Esophagus muscularis mucosa (tissue), 4 donors: Measurements from ENCODE around the gene ARG2. TPM values are rescaled to one million over a fixed set of nuclear protein-coding genes. Genes with fewer than 3 reads are reported as not detected.

Experiments used
- DNase-seq: peaks from one replicate; pipeline ENCODE4 v3.0.0-alpha.2; 2017; ENCODE audit errors: extremely low spot score
- H3K27ac ChIP-seq, 4 donors: fragments of 200-600 bp; sonication (generic); replicated peaks in 1 of 4; 1 replicate in 3 of 4; 2 replicates in 1 of 4; pipeline ENCODE4 v1.5.1; 2016 to 2019; ENCODE audit warnings: mild to moderate bottlenecking in 1 of 4
- H3K27me3 ChIP-seq, 4 donors: fragments of 200-600 bp; sonication (generic); one replicate each; pipeline versions ENCODE4 v1.5.1 to v1.6.0; 2016 to 2019
- H3K36me3 ChIP-seq, 4 donors: fragments of 200-600 bp; sonication (generic); one replicate each; pipeline ENCODE4 v1.5.1; 2016 to 2019
- H3K4me1 ChIP-seq, 4 donors: fragments of 200-600 bp; sonication (generic); one replicate each; pipeline ENCODE4 v1.5.1; 2016 to 2019
- H3K4me3 ChIP-seq, 4 donors: fragments of 200-600 bp; sonication (generic); 1 replicate in 2 of 4; 2 replicates in 2 of 4; pipeline ENCODE4 v1.5.1; 2016 to 2019; ENCODE audit warnings: mild to moderate bottlenecking in 4 of 4, moderate library complexity in 1 of 4
- H3K9me3 ChIP-seq, 4 donors: fragments of 200-600 bp; sonication (generic); 1 replicate in 3 of 4; 2 replicates in 1 of 4; pipeline ENCODE4 v1.5.1; 2016 to 2019
- EP300 ChIP-seq: sonication (generic); formaldehyde crosslinking; IDR thresholded peaks from one replicate; pipeline ENCODE4 v1.6.1; 2017; ENCODE audit warnings: antibody characterized with exemption
- POLR2A ChIP-seq: fragments of 450-650 bp; IDR thresholded peaks from one replicate; pipeline ENCODE4 v1.6.1; 2017; ENCODE audit warnings: antibody characterized with exemption, moderate library complexity, mild to moderate bottlenecking, low read depth
- POLR2AphosphoS5 ChIP-seq, 2 donors: sonication (generic); formaldehyde crosslinking; IDR thresholded peaks; one replicate each; pipeline ENCODE4 v1.6.1; 2017; ENCODE audit warnings: antibody characterized with exemption in 2 of 2
- WGBS: methylation state at CpG from one replicate; pipeline ENCODE4 v1.1.5; 2018; 5-methylcytosine and 5-hydroxymethylcytosine counted together
- intact Hi-C: fragments of 100-400 bp; cut with DNase I; formaldehyde crosslinking; loops from one replicate; pipeline ENCODE4 v1.15.1; 2023
- total RNA-seq, 4 donors: library from RNA; depleted of rRNA; stranded (reverse); fragments of >200 nt; gene quantifications; one replicate each; pipeline versions ENCODE4 v1.1.0 to v1.2.1, GENCODE V29; 2016
- TF ChIP-seq, protein P1 (sequence below), 3 experiments: fragments of 200-600 bp in 2 of 3; fragments of 450-650 bp in 1 of 3; sonication (generic) in 2 of 3; IDR thresholded peaks; one replicate each; pipeline ENCODE4 v1.5.1; 2017 to 2019; ENCODE audit warnings: antibody characterized with exemption in 3 of 3, mild to moderate bottlenecking in 2 of 3, moderate library complexity in 1 of 3

The ARG2 gene
- total RNA-seq, 4 donors from 2014 or later = 5.8 to 15.1 (median 12.9) TPM

DNA sequence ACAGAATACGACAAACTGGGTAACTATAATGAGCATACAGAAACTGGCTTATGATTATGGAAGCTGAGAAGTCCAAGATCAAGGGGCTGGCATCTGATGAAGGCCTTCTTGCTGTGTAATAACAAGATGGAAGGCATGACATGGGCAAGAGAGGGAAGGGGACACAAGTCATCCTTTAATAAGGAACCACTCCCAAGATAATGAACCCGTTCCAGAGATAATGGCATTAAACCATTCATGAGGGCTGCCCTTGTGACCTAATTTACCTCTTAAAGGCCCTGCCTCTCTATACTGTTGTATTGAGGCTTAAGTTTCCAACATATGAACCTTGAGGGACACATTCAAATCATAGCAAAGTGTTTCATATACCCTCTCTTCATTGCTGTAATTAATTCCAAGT, 59.3 kb downstream of the ARG2 start:
- intact Hi-C loops = no loop called here
- no peak overlapping the region for H3K4me3 ChIP-seq
- WGBS = 67% methylated on average over 2 of the region's 2 CpGs
- TF ChIP-seq, protein P1, sequence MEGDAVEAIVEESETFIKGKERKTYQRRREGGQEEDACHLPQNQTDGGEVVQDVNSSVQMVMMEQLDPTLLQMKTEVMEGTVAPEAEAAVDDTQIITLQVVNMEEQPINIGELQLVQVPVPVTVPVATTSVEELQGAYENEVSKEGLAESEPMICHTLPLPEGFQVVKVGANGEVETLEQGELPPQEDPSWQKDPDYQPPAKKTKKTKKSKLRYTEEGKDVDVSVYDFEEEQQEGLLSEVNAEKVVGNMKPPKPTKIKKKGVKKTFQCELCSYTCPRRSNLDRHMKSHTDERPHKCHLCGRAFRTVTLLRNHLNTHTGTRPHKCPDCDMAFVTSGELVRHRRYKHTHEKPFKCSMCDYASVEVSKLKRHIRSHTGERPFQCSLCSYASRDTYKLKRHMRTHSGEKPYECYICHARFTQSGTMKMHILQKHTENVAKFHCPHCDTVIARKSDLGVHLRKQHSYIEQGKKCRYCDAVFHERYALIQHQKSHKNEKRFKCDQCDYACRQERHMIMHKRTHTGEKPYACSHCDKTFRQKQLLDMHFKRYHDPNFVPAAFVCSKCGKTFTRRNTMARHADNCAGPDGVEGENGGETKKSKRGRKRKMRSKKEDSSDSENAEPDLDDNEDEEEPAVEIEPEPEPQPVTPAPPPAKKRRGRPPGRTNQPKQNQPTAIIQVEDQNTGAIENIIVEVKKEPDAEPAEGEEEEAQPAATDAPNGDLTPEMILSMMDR (IDR thresholded peaks at IDR 0.05) = no peak
- TF ChIP-seq POLR2AphosphoS5 (IDR thresholded peaks at IDR 0.05) (no peak), POLR2A (no peak), EP300 (no peak)
- H3K36me3 ChIP-seq = peaks cover 6 to 56% (median 24%) of the 10 kb centered on the region in 4 donors
- H3K27me3 ChIP-seq = no peaks in the 10 kb centered on the region
- no peaks in the 10 kb centered on the region for H3K9me3 ChIP-seq
- peaks cover 5 to 7% (median 6%) of the 10 kb centered on the region in 4 donors for H3K4me1 ChIP-seq
- no peak overlapping the region for H3K27ac ChIP-seq
- DNase-seq = no peak

GRCh38 chr14:67680121-67680602, 60.4 kb downstream of the ARG2 start:
- H3K36me3 ChIP-seq = peaks cover 6 to 68% (median 32%) of the 10 kb centered on the region in 4 donors
- H3K27ac ChIP-seq = no peak overlapping the region
- no peak for TF ChIP-seq POLR2AphosphoS5 (IDR thresholded peaks at IDR 0.05)
- TF ChIP-seq POLR2A = no peak
- TF ChIP-seq EP300 = no peak
- TF ChIP-seq, protein P1 (IDR thresholded peaks at IDR 0.05) = no peak
- no peak for DNase-seq
- H3K27me3 ChIP-seq = no peaks in the 10 kb centered on the region
- H3K4me1 ChIP-seq = peaks cover 3 to 5% (median 4%) of the 10 kb centered on the region in 4 donors
- WGBS = 91% methylated on average over 3 of the region's 3 CpGs
- no peaks in the 10 kb centered on the region for H3K9me3 ChIP-seq
- no peak overlapping the region for H3K4me3 ChIP-seq
- intact Hi-C loops = no loop called here

- no peaks in the 10 kb centered on the region for H3K4me1 ChIP-seq
- H3K27me3 ChIP-seq = no peaks in the 10 kb centered on the region
- 75% methylated on average over 2 of the region's 2 CpGs for WGBS
- H3K36me3 ChIP-seq = peaks cover 6 to 76% (median 40%) of the 10 kb centered on the region in 4 donors
- intact Hi-C loops = no loop called here
- no peak overlapping the region for H3K27ac ChIP-seq
- no peak for DNase-seq
- H3K4me3 ChIP-seq = no peak overlapping the region
- H3K9me3 ChIP-seq = no peaks in the 10 kb centered on the region
- TF ChIP-seq POLR2A (no peak), POLR2AphosphoS5 (IDR thresholded peaks at IDR 0.05) (no peak), EP300 (no peak)
- TF ChIP-seq, protein P1 (IDR thresholded peaks at IDR 0.05) = no peak
Observed at GRCh38 chr14:67680941-67681340, 61.2 kb downstream of the ARG2 start.

DNA sequence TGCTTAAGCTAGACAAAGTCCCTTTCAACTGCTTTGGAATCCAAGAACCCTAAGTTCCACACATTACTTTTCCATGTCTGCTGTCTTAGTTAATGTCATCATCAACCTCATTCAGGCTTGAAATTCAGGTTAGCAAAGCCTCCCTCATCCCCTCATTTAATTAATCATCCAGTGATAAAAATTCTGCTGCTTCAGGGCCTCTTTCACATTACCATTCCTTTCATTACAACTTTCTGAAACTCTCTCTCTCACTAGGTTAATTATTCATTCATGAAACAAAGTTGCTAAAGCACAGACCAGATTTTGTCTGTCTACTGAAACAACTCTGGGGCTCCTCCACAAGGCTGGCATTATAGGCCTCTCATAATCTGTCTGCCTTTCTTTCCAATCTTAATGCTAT, 64.1 kb downstream of the ARG2 start:
- DNase-seq = no peak
- TF ChIP-seq POLR2AphosphoS5 (IDR thresholded peaks at IDR 0.05) (no peak), EP300 (no peak), POLR2A (no peak)
- TF ChIP-seq, protein P1 (IDR thresholded peaks at IDR 0.05) = no peak
- Histone ChIP-seq H3K4me1 (no peaks in the 10 kb centered on the region), H3K36me3 (peaks cover 0 to 88% (median 54%) of the 10 kb centered on the region in 4 donors), H3K27me3 (no peaks in the 10 kb centered on the region), H3K27ac (no peak overlapping the region), H3K9me3 (no peaks in the 10 kb centered on the region), H3K4me3 (no peak overlapping the region)
- intact Hi-C loops = no loop called here

DNA sequence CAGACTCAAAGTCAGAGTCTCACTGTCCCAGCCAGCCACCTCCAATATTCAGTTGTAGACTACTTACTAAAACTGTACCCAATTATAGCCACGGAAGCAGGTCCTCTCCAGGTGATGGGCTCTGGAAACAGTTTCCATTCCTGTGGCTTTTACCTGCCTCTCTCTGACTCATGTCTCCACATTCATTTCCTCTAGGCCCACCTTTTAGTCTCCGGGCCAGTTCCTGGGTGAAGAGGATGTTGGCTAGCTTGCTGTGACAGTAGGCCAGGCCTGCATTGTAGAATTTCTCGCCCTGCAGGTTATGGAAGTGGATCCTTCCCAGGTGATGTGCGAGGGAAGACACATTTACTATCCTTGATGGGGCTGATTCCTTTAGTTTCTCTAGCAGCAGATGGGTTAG, 70.3 kb downstream of the ARG2 start:
- Histone ChIP-seq H3K27ac (no peak overlapping the region), H3K4me1 (peaks cover 4 to 24% (median 22%) of the 10 kb centered on the region in 4 donors), H3K27me3 (no peaks in the 10 kb centered on the region), H3K36me3 (peaks cover 19 to 75% (median 70%) of the 10 kb centered on the region in 4 donors), H3K9me3 (no peaks in the 10 kb centered on the region), H3K4me3 (no peak overlapping the region)
- intact Hi-C loops = no loop called here
- 98% methylated on average over 4 of the region's 4 CpGs for WGBS
- DNase-seq = no peak
- TF ChIP-seq, protein P1 (IDR thresholded peaks at IDR 0.05) = no peak
- TF ChIP-seq EP300 (no peak), POLR2A (no peak), POLR2AphosphoS5 (IDR thresholded peaks at IDR 0.05) (no peak)
